ENCODE results near the gene FAM53B. TPM values are rescaled to one million over a fixed set of nuclear protein-coding genes. Genes with fewer than 3 reads are reported as not detected.
A peak's percentile ranks its signal among the peaks of the same experiment; 100 is the strongest.

Gene FAM53B
- total RNA-seq, 6 experiments from 2014 or later = 4.4 to 10.8 (median 4.8) TPM

- TF ChIP-seq CTCF (IDR thresholded peaks at IDR 0.05) = peak; percentile 78 to 88 (median 82)
- no peak for TF ChIP-seq POLR2A (IDR thresholded peaks at IDR 0.05)
- WGBS (ENCODE audit: insufficient coverage, low coverage, low lambda C conversion rate, missing lambda C conversion rate) = 21% methylated on average over 13 of the region's 13 CpGs
- no peaks in the 10 kb centered on the region for H3K9me3 ChIP-seq
- H3K4me3 ChIP-seq = peak overlapping the region in 1 of 3 donors; percentile 12
- no peaks in the 10 kb centered on the region for H3K27me3 ChIP-seq
- peaks cover 0 to 59% (median 33%) of the 10 kb centered on the region in 4 donors for H3K4me1 ChIP-seq
- intact Hi-C loops (cut with DNase I) = loop anchor here (5.0 to 10.0 kb wide), 2 partner anchors 197 to 209 kb away; no protein-coding TSS in a partner anchor
- ATAC-seq (peak; percentile 55 to 69 (median 62)), DNase-seq (peak; percentile 81)
- no peaks in the 10 kb centered on the region for H3K36me3 ChIP-seq
- H3K27ac ChIP-seq = peak overlapping the region; percentile 30 to 53 (median 46)
Measured at GRCh38 chr10:124741281-124741921, 2.8 kb downstream of the FAM53B start.

- peak; percentile 17 to 31 (median 23) for ATAC-seq
- intact Hi-C loops (cut with DNase I) = loop anchor here (5.0 to 10.0 kb wide), 2 partner anchors 196 to 208 kb away; no protein-coding TSS in a partner anchor
- peak; percentile 71 to 79 (median 74) for DNase-seq
Measured at GRCh38 chr10:124740369-124741280, 3.6 kb downstream of the FAM53B start.

GRCh38 chr10:124739986-124740368 is 4.2 kb downstream of the FAM53B start:
- Histone ChIP-seq H3K36me3 (no peaks in the 10 kb centered on the region), H3K4me1 (peaks cover 0 to 67% (median 33%) of the 10 kb centered on the region in 4 donors), H3K27ac (peak overlapping the region in 2 of 3 donors; percentile 46 to 53), H3K4me3 (peak overlapping the region in 1 of 3 donors; percentile 12), H3K27me3 (no peaks in the 10 kb centered on the region), H3K9me3 (no peaks in the 10 kb centered on the region)
- DNase-seq (no peak), ATAC-seq (no peak)
- intact Hi-C loops (cut with DNase I) = loop anchor here (5.0 to 10.0 kb wide), 3 partner anchors 115 to 208 kb away; no protein-coding TSS in a partner anchor
- no peak for TF ChIP-seq CTCF (IDR thresholded peaks at IDR 0.05)
- 34% methylated on average over 7 of the region's 7 CpGs for WGBS (ENCODE audit: insufficient coverage, low coverage, low lambda C conversion rate, missing lambda C conversion rate)

More at GRCh38 chr10:124740369-124741280, 3.6 kb downstream of the FAM53B start:
- H3K4me3 ChIP-seq = peak overlapping the region in 2 of 3 donors; percentile 9 to 12
- H3K27me3 ChIP-seq = no peaks in the 10 kb centered on the region
- H3K9me3 ChIP-seq = no peaks in the 10 kb centered on the region
- H3K36me3 ChIP-seq = no peaks in the 10 kb centered on the region
- H3K27ac ChIP-seq = peak overlapping the region; percentile 30 to 53 (median 46)
- 5% methylated on average over 18 of the region's 18 CpGs for WGBS (ENCODE audit: insufficient coverage, low coverage, low lambda C conversion rate, missing lambda C conversion rate)
- TF ChIP-seq CTCF (IDR thresholded peaks at IDR 0.05) = no peak
- TF ChIP-seq POLR2A (IDR thresholded peaks at IDR 0.05) = no peak
- peaks cover 0 to 67% (median 38%) of the 10 kb centered on the region in 4 donors for H3K4me1 ChIP-seq

- Histone ChIP-seq H3K9me3 (no peaks in the 10 kb centered on the region), H3K4me3 (no peak overlapping the region), H3K27ac (peak overlapping the region in 1 of 3 donors; percentile 53), H3K4me1 (peaks cover 0 to 63% (median 30%) of the 10 kb centered on the region in 4 donors), H3K36me3 (no peaks in the 10 kb centered on the region), H3K27me3 (no peaks in the 10 kb centered on the region)
- WGBS (ENCODE audit: insufficient coverage, low coverage, low lambda C conversion rate, missing lambda C conversion rate) = 63% methylated on average over 13 of the region's 13 CpGs
- ATAC-seq = no peak
- no peak for DNase-seq
- intact Hi-C loops (cut with DNase I) = loop anchor here in 1 of 2 donors (10.0 kb wide), 1 partner anchor 115 kb away; no protein-coding TSS in a partner anchor
- TF ChIP-seq POLR2A (IDR thresholded peaks at IDR 0.05) = no peak
- no peak for TF ChIP-seq CTCF (IDR thresholded peaks at IDR 0.05)
Measured at GRCh38 chr10:124739119-124739921, 4.9 kb downstream of the FAM53B start.
